GM06990 (cell line): ENCODE results near the gene MAPK10.
"Not testable (repeated sequence)": the region's sequence is repeated elsewhere in the genome, so short reads cannot be mapped to it uniquely, and the experiment has no call there.

Experiments
- DNase-seq: peaks from one replicate; pipeline ENCODE4 v3.0.0-alpha.2; 2011; ENCODE audit not compliant: insufficient read length; ENCODE audit errors: extremely low read depth
- H3K27me3 ChIP-seq: replicated peaks from 2 replicates; pipeline ENCODE4 v1.6.0; 2011; ENCODE audit warnings: low read length; ENCODE audit not compliant: control insufficient read depth, insufficient read depth
- H3K36me3 ChIP-seq: 2 replicates; pipeline ENCODE4 v1.5.1; 2011; ENCODE audit warnings: low read length; ENCODE audit not compliant: control insufficient read depth, insufficient read depth
- H3K4me3 ChIP-seq: replicated peaks from 2 replicates; pipeline ENCODE4 v1.5.1; 2011; ENCODE audit warnings: low read depth, mild to moderate bottlenecking, control low read depth, low read length
- TF ChIP-seq, protein P1 (sequence below): IDR thresholded peaks from 2 replicates; pipeline ENCODE4 v1.5.1; 2011; ENCODE audit warnings: low read length, control low read depth, mild to moderate bottlenecking, inconsistent platforms; ENCODE audit not compliant: insufficient read depth, poor library complexity, severe bottlenecking

MAPK10 gene

DNA sequence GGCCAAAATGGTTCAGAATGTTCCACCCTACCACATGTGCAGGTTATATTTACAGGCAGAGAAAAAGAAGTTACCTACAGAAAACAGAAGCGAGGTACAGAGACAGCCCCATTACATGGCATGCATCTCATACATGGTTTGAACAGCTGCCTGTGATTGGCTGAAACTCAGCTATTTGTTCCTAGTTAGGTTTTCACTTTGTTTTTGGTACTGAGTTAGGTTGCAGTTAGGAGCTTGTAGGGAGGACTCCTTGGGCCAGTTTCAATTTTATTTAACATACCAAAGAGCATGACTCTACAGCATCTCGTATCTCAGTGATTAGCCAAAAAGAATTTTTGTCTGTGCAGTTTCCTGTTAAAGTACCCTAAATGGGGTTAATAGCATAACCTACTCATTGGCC, 392.0 kb downstream of the MAPK10 start:
- Histone ChIP-seq H3K27me3 (no peaks in the 10 kb centered on the region), H3K4me3 (no peak overlapping the region), H3K36me3 (no peaks in the 10 kb centered on the region)
- DNase-seq, result no peak
- TF ChIP-seq, protein P1, sequence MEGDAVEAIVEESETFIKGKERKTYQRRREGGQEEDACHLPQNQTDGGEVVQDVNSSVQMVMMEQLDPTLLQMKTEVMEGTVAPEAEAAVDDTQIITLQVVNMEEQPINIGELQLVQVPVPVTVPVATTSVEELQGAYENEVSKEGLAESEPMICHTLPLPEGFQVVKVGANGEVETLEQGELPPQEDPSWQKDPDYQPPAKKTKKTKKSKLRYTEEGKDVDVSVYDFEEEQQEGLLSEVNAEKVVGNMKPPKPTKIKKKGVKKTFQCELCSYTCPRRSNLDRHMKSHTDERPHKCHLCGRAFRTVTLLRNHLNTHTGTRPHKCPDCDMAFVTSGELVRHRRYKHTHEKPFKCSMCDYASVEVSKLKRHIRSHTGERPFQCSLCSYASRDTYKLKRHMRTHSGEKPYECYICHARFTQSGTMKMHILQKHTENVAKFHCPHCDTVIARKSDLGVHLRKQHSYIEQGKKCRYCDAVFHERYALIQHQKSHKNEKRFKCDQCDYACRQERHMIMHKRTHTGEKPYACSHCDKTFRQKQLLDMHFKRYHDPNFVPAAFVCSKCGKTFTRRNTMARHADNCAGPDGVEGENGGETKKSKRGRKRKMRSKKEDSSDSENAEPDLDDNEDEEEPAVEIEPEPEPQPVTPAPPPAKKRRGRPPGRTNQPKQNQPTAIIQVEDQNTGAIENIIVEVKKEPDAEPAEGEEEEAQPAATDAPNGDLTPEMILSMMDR, result no peak

DNA sequence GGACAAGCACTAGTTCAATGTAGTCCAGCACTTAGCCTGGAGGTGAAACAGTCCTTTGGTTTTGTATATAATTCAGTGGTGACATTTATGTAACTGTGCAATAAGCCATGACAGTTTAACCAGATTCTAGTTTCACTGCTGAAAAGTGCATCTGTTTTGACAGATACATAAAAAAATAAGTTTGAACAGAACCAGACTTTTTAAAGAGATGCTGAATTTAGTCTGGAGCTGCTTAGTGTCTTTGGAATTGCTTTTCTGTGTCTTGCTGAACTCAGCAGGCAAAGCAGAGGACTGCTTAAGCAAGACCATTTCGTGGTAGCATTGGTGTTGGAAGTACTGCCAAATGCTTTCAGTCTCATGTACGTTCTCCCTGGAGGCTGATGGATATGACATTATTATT, 393.5 kb downstream of the MAPK10 start:
- Histone ChIP-seq H3K27me3 (no peaks in the 10 kb centered on the region), H3K36me3 (no peaks in the 10 kb centered on the region), H3K4me3 (no peak overlapping the region)
- TF ChIP-seq, protein P1, result no peak
- DNase-seq, result no peak

DNA sequence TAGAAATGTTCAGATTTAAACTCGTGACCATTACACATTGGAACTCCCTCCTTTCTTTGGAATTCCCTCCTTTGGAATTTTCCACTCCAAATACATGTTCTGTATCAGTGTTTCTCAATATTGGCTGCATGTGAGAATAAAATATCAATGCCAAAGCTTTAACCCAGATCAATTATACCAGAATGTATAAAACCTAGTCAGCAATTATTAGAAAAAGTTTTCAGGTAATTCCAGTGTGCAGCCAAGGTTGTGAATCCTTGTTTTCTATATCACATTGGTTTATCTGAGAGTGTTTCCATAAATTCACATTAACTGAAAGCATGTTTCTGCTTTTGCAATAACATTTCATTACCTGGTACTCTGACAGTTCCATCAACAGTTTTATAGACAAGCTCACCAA, 394.3 kb downstream of the MAPK10 start:
- H3K36me3 ChIP-seq, result no peaks in the 10 kb centered on the region
- no peak overlapping the region for H3K4me3 ChIP-seq
- DNase-seq, result no peak
- H3K27me3 ChIP-seq, result no peaks in the 10 kb centered on the region
- TF ChIP-seq, protein P1, result no peak

DNA sequence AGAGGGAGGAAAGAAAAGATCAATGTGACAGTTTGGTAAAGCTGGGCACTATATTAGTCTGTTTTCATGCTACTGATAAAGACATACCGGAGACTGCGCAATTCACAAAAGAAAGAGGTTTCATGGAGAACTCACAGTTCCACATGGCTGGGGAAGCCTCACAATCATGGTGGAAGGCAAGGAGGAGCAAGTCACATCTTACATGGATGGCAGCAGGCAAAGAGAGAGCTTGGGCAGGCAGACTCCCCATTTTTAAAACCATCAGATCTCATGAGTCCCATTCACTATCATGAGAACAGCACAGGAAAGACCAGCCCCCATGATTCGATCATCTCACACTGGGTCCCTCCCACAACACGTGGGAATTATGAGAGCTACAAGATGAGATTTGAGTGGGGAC, 394.8 kb downstream of the MAPK10 start:
- H3K4me3 ChIP-seq, H3K36me3 ChIP-seq, DNase-seq, H3K27me3 ChIP-seq: not testable (repeated sequence)

DNA sequence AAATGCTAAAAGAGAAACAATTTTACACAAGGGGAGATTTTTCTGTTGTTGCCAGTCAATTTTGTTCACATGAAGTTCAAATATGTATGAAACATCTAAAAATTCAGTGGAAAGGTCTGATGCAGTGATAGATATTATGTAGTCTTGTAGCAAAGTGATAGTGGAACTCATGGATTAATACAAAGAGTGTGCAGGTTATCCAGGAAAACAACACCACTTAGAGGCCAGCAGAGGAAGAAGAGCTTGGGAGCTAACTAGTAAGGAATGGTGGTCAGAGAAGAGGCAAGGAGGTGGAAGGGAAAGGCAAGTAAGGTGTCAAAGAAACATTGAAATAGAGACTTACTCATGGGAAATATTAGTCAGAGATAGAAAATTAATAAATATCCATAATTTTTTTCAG, 395.6 kb downstream of the MAPK10 start:
- Histone ChIP-seq H3K27me3 (no peaks in the 10 kb centered on the region), H3K36me3 (no peaks in the 10 kb centered on the region), H3K4me3 (no peak overlapping the region)
- TF ChIP-seq, protein P1, result no peak
- DNase-seq, result no peak

DNA sequence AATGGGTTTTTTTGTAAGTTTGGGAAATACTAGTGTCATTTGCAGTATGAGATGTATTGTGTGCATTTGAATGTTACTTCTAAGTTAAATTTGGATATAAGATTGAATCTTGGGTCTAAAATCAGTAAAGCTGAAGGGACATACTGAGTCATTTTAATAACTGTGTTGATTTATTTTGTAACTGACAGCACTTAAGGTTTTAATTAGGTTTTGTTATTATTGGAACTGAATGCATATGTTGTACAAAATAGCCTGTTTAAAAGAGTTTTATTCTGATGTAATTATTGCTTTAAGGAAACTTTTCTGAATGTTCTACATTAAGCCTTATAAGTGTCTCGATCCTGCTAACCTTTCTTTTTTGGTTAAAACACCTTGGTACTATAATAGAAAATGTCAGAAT, 396.6 kb downstream of the MAPK10 start:
- H3K27me3 ChIP-seq, result no peaks in the 10 kb centered on the region
- TF ChIP-seq, protein P1, result no peak
- no peak overlapping the region for H3K4me3 ChIP-seq
- DNase-seq, result no peak
- H3K36me3 ChIP-seq, result no peaks in the 10 kb centered on the region
